HG03159 (cell line): ENCODE measurements around the gene BUD23.
"Not testable (repeated sequence)": the region's sequence is repeated elsewhere in the genome, so short reads cannot be mapped to it uniquely, and the experiment has no call there.

Experiments
- ATAC-seq: cut with Tn5 transposase; IDR thresholded peaks from one replicate; pipeline ENCODE4 v1.9.1; 2021; ENCODE audit warnings: mild to moderate bottlenecking, moderate library complexity; ENCODE audit not compliant: unreplicated experiment

Gene BUD23

DNA sequence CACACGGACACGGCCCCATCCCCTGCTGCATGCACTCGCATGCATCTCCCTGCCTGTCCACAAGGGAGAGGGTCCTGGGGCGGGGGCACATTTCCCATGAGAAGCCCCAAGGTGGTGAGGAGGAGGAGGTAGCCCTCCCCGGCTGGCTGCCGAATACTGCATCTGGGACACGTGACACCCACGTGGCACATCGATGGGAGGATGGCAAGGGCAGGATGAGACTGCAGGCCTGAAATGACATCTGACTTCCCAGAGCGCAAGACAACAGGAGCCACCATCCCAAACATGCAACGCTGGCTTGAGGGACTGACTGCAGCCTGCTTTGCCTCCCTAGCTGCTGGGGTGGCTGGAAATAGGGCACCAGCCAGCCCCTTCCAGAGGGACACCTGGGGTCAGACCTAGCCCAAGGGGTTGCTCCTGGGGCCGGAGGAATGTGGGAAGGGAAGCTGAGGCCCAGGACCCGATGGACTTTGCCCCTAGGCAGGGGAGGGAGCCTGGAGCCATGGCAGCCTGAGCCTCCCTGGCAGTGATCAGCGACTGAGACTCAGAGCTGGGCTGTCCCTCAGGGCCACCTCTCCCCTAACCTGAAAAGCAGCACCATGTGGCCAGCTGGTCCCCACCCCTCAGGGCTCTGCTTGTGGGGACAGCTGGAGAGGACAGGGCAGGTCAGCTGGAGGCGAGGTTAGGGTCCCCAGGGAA is 16.1 kb downstream of the BUD23 start:
- ATAC-seq = no peak

DNA sequence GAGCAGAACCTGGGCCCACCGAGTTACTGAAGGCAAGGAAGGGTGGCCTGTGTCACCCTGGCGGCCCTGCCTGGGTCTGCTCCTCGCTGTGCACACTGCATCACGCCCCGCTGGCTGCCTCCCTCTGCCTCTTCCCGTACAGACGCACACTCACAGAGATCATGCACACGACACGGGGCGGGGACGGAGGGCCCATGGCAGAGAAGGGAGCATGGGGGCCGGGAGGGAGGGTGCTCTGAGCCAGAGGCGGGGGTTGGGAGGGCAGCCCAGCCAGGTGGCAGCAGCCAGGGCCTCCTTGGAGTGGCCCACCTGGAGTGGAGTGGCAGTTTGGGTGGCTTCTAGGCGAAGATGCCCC is 16.6 kb downstream of the BUD23 start:
- no peak for ATAC-seq

DNA sequence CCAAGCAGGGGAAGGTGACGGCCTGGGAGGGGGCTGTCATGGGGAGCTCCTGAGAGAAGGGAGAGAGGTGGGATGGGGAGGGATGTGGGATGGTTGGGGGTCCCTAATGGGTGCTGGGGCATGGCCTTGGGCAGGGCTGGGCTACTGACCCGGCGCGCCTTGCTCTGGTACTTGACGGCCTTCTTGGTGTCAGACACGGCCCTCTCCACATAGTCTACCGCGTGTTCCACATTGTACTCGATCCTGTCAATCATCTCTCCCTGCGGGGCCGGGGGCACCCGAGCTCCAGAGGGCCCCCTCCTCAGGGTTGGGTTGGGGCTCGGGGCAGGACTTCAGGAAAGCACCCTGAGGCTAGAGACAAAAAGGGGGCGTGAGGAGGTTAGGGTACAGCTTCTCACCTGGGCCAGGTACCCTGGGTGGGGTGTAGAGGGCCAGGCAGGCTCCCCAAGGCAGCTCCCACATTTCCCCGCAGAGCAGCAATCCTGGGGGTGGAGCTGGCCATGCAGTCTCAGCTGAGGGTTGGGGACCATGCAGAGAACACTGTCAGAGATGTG is 17.3 kb downstream of the BUD23 start:
- ATAC-seq = no peak

DNA sequence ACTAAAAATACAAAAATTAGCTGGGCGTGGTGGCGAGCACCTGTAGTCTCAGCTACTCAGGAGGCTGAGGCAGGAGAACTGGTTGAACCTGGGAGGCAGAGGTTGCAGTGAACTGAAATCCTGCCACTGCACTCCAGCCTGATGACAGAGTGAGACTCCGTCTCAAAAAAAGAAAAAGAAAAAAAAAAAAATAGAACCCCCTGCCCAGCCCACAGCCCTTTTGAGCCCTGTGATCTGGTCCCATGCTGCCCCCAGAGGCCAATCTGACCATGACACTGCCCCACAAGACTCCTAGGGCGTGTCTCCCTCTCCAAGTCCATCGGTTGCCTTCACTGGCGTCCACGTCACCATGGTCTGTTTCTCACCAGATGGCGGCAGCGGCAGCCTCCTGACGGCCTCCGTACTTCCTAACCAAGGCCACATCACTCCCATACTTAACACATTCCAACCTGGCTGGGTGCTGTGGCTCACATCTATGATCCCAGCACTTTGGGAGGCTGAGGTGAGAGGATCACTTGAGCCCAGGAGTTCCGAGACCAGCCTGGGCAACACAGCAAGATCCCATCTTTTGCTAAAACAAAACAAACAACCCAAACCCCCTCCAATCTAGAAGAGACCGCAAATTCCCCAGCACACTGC is 18.1 kb downstream of the BUD23 start:
- no peak for ATAC-seq

DNA sequence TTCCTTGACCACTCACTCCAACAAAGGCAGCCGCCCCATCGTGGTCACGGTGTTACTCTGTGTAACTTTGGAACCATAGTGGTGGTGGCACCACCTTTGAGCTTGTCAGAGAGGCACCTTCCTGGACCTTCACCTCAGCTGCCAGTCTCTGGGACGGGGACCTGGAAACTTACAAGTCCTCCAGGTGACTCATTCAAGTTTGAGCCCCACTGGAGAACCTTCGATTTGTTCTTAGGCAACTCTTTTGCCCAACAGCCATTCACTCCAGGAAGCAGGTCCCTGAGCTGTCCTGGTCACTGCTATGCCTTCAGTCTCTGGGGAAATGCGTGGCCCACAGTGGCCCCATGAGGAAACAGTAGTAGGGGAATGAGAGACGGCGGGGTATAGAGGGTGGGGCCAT is 18.8 kb downstream of the BUD23 start:
- ATAC-seq = no peak

DNA sequence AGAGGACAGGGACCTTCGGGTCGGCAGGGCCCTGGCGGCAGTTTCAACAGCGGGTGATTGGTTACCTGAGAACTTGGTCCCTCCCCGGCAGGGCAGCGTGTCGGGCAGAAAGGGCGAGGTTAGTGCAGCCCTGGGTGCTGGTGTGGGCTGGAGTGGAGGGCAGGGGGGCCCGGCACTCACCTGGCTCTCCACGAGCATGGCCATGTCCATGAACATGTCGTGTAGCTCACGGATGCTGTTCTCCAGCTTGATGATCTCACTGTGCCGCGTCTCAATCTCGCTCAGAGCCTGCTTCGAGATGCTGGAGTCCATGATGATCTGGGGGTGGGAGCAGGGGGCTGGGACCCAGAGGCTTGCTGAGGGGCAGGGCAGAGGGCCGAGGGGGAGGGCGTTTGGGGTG is 19.3 kb downstream of the BUD23 start:
- ATAC-seq = no peak

DNA sequence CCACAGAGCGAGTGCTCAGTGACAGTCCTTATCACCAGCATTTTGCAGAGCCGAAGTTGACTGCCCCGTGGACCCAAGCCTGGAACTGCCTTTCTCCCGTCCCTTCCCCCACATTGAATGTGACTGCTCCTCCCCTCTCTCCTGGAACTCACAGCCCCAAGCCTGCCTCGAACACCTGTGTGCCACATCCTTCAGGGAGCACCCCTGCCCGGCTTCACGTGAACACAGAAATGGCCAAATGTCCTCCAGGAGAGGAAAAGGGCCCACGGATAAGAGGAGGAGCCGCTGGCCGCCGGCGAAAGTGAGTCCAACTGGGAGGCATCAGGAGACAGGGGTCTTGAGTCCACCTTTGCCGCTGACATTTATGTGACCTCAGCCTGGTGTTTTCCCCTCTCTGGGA is 19.8 kb downstream of the BUD23 start:
- no peak for ATAC-seq

DNA sequence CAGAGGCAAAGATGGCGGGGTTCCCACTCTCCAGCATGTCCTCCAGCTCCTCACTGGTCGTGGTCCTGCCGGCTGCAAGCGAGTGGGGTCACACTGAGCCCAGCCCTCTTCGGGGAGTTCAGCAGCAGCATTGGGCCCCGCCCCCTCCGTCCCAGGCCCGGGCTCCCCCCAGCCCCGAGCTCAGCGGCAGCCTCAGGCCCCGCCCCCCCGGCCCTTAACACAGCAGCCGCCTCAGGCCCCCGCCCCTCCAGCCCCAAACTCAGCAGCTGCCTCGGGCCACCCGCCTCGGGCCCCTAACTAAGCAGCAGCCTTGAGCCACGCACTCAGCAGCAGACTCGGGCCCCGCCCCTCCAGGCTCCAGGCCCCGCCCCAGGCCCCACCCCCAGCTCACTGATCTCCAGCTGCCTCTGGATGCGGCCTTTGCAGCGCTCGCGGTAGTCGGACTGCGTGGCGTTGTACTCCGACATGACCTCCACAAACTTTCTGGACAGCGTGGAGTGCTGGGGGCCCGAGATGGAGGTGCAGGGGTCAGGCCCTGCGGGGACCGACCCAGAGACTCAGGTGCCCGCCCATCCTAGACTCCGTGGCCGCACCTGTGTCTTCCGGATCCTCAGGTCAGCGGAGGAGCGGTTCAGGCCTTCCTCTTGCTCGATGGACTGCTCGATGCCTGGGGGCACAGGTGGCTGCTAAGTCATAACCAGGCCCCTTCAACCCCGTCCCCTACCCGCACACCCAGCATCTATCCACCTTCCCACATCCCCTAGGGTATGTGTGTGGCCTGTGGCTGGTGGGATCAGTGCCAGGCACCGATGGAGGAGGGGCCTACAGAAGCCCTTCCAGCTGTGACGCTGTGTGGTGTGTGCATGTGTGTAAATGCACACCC is 20.6 kb downstream of the BUD23 start:
- ATAC-seq = no peak

DNA sequence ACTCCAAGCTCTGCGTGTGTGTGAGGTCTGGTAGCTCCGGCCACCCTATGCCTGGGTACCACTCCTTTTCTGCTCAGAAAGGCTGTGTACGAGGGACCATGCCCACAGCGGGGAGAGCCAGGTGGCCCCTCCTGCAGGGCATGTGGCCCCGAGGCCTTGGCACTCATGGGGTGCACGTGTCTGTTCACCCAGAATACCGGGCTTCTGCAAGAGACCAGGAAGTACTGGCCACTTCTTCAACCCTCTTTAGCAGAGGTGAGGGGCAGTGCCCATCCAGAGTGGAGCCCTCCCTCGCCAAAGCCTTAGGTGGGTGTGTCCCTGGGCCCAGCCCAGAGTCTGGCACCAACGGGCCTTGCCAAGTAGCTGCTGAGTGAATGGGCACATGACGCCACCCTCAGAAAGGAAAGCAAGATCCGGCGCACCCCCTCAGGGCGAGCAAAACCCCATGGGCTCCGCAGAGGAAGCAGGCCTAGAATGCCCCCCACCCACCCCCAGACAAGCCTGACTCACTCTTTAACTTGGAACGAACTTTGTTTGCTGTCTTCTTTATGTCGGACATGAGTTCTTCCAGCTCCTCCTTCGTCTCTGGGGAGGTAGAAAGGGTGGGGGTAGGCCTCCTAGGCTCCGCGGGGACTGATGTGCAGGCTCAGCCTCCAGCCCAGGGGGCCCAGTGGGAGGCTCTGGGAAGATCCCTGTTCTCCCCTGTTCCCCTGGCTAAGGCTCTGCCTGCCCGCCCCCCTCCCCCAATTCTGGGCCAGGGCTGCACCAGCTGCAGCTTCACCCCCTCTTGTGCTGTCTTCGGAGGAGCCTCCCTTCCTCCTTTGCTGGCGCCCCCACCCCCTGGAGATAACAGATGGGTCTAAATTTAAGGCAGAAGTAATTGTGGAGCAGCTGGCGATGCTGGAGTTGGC is 21.5 kb downstream of the BUD23 start:
- no peak for ATAC-seq

DNA sequence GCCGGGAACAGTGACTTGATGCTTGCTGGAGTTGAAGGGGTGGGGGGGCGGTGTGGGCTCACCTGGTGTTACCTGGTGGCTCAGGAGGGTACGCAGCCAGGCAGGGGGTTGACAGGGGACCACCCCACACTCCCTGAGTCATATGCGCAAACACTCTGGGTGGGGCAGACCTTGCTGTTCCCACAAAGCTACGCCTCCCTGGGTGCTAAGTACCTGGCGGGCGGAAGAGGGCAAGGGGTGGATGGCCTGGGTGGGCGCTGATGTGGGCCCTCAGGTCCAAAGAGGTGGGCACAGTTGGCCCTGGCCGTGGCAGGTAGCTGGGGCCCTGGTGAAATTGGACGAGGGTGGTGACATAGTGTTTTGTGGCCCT is 22.1 kb downstream of the BUD23 start:
- ATAC-seq = no peak

DNA sequence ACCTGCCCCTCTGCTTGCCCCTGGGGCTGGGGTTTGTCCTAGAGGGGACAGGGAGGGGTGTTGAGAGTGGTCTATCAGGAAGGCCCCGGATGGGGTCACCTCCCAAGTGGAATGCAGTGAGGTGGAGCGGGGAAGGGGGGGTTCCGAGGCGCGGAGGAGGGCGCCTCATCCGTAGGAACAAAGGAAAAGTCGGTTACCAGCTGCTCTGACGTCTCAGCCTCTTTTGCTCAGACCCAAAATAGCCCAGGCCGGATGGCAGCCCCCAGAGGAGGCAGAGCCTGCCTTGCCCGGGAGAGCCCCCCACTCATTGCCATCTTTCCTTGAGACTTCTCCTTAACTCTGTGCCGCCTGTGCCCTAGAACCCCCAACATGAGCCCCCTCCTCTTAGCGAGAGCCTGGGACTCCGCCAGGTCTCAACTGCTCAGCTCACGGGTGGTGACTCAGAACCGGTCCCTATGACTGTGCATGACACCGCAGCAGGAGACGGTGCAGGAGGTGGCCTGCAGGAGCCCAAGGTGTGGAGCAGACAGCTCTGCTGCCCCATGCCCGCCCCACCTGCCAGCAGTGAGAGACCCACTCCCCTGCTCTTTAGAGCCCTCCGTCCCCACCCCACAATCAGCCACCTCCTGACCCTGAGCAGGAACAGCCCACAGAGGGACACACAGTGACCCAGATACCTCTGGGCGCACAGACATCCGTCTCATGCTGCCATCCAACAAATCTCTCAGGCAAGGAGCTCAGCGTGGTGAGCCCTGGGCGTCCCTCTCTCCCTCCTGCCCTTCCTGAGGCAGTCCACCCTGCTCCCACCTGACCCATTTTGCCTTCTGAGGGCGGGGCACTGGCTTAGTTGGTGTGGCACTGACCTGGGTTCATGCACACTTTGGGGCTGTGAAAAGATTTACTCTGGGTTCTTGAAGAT is 23.0 kb downstream of the BUD23 start:
- ATAC-seq = no peak

DNA sequence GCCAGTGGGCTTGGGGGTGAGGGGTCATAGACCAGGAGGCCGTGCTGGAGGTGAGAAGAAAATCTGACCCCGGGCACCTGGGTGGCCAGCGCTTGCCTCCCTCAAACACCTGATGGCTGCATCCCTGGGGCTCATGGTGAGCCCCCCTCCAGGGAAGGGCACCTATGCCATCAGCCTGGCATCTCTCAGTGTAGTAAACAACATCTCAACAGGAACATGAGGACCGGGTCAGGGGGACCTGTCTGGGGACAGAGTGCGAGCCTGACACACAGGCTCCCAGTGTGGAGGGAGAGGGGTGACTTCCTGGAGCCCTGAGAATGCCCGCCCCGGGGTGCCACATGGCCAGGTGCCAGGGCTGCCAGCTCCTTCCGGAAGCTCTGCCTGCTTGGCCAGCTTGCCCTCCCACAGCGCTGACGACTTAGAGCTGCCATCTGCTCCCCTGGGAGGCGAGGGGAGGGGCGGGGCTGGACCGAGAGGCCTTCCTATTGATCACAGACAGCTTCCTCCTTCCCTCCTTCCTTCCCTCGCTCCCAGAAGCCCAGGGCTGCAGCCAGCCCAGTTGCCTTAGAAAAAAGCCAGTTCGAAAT is 23.7 kb downstream of the BUD23 start:
- ATAC-seq = no peak

DNA sequence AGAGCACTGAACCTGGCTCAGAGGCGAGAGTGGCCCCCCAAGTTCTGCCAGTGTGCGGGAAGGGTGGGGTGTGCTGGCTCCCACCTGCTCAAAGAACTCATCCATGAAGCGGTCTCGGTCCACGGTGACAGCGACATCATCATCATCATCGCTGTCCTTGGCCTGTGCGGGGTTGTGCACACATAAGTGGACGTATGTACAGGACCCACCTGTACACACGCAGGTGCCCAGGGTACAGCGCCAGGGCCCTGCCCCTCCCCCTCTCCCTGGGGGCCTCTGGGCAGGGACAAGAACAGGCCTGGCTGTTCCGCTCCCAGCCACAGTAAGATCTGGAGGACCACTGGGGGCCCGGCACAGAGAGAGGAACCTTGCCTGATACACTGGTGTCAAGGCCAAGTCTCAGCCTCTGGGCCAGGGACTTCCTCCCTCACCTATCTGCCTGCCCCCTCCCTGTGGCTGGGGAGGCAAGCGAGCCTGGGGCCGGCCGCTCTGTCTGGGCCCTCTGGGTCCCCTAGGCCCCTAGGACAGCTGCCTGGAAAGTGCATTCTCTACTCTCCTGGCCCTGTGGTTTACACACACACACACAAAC is 25.7 kb downstream of the BUD23 start:
- ATAC-seq = no peak

DNA sequence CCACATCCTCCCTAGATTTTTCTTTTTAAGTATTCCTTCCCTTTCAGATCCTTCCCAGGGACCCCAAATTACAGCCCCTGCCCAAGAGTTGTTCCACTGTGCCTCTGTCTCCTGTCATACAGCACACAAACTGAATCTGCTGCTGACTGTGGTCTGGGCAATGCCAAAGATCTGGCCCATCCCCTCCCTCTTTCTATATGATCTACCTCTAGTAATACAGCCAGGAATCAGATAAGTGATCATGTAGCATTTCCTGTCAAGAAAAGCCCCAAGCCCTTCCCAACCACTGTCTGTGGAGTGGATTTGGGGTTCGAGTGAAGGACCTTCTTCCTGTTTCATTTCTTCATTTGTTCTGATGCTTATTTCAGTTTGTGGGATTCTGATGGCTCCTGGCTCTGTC is 29.4 kb downstream of the BUD23 start:
- ATAC-seq = no peak

DNA sequence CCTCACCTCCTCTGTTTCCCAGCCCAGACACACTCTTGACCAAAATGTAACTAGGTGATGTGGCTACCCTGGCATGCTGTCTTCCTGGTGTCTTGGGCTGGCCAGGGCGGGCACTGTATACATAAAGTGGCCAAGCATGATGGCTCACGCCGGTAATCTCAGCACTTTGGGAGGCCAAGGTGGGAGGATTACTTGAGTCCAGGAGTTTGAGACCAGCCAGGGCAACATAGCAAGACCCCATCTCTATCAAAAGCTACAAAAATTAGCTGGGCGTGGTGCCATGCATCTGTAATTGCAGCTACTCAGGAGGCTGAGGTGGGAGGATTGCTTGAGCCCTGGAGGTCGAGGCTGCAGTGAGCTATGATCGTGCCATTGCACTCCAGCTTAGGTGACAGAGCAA is 29.9 kb downstream of the BUD23 start:
- not testable (repeated sequence) for ATAC-seq

DNA sequence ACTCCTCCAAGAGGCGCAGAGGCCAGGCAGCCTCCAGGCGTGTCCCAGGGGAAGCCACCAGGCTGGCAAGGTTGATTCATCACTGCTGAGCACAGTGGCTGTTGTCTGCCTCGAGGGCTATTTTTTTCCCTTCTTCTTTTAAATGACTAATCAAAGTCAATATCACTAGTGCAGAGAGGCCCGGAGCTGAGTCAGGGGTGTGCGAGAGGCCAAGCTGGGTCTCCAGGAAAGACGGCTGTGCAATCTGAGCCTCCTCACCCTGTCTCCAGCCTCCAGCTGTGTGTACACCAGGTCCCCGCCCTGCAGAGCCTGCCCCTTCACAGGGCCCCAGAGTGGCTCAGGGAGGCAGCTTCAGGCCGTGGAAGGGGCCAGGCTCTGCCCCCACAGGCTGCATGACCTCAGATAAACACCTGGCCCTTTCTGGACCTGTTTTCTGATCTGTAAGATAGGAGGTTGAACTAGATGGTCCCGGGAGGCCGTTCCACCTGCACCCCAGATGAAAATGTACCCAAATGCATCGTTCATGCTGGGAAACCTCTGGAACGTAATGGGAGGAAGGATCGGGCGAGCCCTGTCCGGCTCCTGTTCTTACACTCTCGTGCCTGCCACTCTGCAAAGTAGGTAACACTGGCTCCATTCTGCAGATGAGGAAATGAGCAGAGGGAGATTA is 32.4 kb downstream of the BUD23 start:
- no peak for ATAC-seq

DNA sequence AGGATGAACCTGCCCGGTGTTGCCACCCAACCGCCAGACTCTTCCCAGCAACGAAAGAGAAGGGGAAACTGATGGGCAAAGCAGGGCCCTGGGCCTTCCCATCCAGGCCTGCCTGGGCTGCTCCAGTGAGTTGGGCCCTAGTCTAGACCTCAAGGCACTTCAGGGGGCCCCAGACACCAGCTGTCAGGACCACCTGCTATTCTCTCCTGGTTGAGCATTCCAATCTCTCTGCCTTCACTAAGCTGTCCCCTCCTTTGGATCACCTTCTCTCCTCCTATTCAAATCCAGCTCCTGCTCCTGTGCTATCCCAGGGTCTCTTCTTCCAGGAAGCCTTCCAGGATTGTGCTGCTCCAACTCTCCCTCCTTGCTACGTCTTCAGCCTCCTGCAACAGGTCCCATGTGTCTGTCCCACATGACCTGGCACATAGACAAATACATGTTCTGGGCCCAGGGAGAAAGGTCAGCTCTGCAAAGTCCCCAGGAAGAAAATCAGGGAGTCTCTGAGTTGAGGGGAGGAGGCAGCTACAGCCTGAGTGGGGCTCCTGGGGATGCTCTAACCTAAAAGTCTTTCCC is 33.0 kb downstream of the BUD23 start:
- no peak for ATAC-seq
